GM12878 (cell line): ENCODE results near the gene MAB21L4.

Experiments used
- CHD4 ChIP-seq: fragments of 200-600 bp; sonication (generic); IDR thresholded peaks from 2 replicates; pipeline ENCODE4 v1.6.1; 2016; ENCODE audit warnings: mild to moderate bottlenecking
- E2F8 ChIP-seq: fragments of 450-650 bp; IDR thresholded peaks from 2 replicates; pipeline ENCODE4 v1.6.1; 2018; ENCODE audit warnings: mild to moderate bottlenecking, low read depth, moderate library complexity; ENCODE audit not compliant: partially characterized antibody
- EP300 ChIP-seq, 2 experiments: fragments of 150-350 bp in 1 of 2; IDR thresholded peaks; 2 replicates each; pipeline ENCODE4 v1.6.1; 2011 to 2012; ENCODE audit warnings: low read depth in 2 of 2, low read length in 2 of 2, borderline replicate concordance in 1 of 2, improper control_type of control experiment in 1 of 2, inconsistent platforms in 1 of 2; ENCODE audit not compliant: control insufficient read depth in 1 of 2
- ESRRA ChIP-seq: IDR thresholded peaks from 2 replicates; pipeline ENCODE4 v1.6.1; 2012; ENCODE audit warnings: mild to moderate bottlenecking, low read length, improper control_type of control experiment
- FOS ChIP-seq: IDR thresholded peaks from 3 replicates; pipeline ENCODE4 v1.6.1; 2011; ENCODE audit warnings: borderline replicate concordance; ENCODE audit not compliant: insufficient read length; ENCODE audit errors: extremely low read depth
- KDM1A ChIP-seq: fragments of 200-600 bp; sonication (generic); IDR thresholded peaks from 2 replicates; pipeline ENCODE4 v1.6.1; 2016; ENCODE audit warnings: borderline replicate concordance
- POLR2A ChIP-seq: IDR thresholded peaks from 2 replicates; pipeline ENCODE4 v1.6.1; 2011; ENCODE audit warnings: low read depth, mild to moderate bottlenecking, low read length
- POLR2AphosphoS5 ChIP-seq: IDR thresholded peaks from 2 replicates; pipeline ENCODE4 v1.6.1; 2011; ENCODE audit warnings: mild to moderate bottlenecking, low read length, inconsistent platforms
- RB1 ChIP-seq: fragments of 450-650 bp; formaldehyde crosslinking; IDR thresholded peaks from 2 replicates; pipeline ENCODE4 v1.6.1; 2017; ENCODE audit warnings: mild to moderate bottlenecking, borderline replicate concordance
- TCF12 ChIP-seq: IDR thresholded peaks from 2 replicates; pipeline ENCODE4 v1.6.1; 2011; ENCODE audit warnings: low read depth, mild to moderate bottlenecking, low read length
- WRNIP1 ChIP-seq: IDR thresholded peaks from 2 replicates; pipeline ENCODE4 v1.6.1; 2011; ENCODE audit warnings: low read depth, low read length, improper control_type of control experiment, borderline replicate concordance
- TF ChIP-seq, protein P1 (sequence below): IDR thresholded peaks from 2 replicates; pipeline ENCODE4 v1.6.1; 2012; ENCODE audit warnings: mild to moderate bottlenecking, low read depth, low read length
- TF ChIP-seq, protein P2 (sequence below), 3 experiments: IDR thresholded peaks in 2 of 3; conservative IDR thresholded peaks in 1 of 3; 2 replicates each; pipeline ENCODE4 v1.5.1; 2011; ENCODE audit warnings: low read depth in 3 of 3, low read length in 3 of 3, mild to moderate bottlenecking in 3 of 3, control low read depth in 2 of 3, moderate library complexity in 2 of 3, inconsistent platforms in 1 of 3, mixed read lengths in 1 of 3; ENCODE audit not compliant: control insufficient read depth in 2 of 3, insufficient read depth in 1 of 3; ENCODE audit errors: extremely low read depth in 1 of 3
- TF ChIP-seq, protein P3 (sequence below): IDR thresholded peaks from 2 replicates; pipeline ENCODE4 v1.6.1; 2012; ENCODE audit warnings: low read depth, low read length, improper control_type of control experiment

DNA sequence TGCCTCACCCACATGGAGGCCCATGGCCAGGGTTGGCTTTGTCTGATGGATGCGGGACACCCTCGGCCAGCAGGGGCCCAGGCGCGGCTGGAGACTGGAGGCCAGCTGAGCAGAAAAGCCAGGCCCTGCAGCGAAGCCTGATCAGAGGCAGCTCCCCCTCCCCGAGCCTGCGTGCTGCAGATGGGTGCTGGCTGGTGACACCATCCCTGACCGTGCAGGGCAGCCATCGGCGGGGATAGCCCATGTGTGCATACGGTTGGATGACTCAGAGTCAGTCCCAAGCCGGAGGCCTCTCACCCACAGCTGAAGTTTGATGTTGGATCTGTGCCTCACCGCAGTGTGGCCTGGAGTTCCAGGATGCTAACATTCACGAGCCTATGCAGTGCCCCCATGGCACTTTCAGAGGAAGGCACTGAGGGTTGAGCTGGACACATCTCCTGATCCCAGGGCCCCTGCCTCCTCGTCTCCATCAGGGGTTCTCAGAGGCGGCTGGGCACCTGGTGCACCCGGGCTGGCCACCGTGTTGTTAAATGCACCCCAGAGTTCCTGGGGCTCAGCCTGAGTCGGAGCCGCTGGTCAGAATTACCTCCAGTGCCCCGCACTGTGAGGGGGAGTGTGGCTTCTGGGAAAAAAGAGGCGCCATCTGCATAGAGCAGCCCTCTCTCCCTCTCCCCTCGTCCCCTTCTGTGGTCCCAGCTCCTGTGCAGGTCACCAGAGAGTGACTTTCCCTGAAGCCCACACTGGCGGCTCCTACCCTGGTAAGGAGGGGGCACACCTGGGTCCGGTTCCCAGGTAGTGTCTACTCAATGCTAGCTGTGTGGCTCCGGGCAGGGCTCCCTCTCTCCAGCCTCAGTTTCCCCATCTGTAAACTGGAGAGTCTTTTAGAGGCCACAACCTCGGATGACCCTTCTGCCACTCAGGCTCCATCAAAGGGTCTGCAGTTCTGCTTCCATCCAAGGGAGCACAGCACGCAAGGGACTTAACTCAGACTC is 56.5 kb downstream of the MAB21L4 start:
- TF ChIP-seq WRNIP1 = no peak
- TF ChIP-seq, protein P1, sequence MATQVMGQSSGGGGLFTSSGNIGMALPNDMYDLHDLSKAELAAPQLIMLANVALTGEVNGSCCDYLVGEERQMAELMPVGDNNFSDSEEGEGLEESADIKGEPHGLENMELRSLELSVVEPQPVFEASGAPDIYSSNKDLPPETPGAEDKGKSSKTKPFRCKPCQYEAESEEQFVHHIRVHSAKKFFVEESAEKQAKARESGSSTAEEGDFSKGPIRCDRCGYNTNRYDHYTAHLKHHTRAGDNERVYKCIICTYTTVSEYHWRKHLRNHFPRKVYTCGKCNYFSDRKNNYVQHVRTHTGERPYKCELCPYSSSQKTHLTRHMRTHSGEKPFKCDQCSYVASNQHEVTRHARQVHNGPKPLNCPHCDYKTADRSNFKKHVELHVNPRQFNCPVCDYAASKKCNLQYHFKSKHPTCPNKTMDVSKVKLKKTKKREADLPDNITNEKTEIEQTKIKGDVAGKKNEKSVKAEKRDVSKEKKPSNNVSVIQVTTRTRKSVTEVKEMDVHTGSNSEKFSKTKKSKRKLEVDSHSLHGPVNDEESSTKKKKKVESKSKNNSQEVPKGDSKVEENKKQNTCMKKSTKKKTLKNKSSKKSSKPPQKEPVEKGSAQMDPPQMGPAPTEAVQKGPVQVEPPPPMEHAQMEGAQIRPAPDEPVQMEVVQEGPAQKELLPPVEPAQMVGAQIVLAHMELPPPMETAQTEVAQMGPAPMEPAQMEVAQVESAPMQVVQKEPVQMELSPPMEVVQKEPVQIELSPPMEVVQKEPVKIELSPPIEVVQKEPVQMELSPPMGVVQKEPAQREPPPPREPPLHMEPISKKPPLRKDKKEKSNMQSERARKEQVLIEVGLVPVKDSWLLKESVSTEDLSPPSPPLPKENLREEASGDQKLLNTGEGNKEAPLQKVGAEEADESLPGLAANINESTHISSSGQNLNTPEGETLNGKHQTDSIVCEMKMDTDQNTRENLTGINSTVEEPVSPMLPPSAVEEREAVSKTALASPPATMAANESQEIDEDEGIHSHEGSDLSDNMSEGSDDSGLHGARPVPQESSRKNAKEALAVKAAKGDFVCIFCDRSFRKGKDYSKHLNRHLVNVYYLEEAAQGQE = no peak
- TF ChIP-seq, protein P2, sequence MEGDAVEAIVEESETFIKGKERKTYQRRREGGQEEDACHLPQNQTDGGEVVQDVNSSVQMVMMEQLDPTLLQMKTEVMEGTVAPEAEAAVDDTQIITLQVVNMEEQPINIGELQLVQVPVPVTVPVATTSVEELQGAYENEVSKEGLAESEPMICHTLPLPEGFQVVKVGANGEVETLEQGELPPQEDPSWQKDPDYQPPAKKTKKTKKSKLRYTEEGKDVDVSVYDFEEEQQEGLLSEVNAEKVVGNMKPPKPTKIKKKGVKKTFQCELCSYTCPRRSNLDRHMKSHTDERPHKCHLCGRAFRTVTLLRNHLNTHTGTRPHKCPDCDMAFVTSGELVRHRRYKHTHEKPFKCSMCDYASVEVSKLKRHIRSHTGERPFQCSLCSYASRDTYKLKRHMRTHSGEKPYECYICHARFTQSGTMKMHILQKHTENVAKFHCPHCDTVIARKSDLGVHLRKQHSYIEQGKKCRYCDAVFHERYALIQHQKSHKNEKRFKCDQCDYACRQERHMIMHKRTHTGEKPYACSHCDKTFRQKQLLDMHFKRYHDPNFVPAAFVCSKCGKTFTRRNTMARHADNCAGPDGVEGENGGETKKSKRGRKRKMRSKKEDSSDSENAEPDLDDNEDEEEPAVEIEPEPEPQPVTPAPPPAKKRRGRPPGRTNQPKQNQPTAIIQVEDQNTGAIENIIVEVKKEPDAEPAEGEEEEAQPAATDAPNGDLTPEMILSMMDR (IDR thresholded peaks at IDR 0.05 in 2 of 3, conservative IDR thresholded peaks at IDR 0.05 in 1 of 3; ENCODE audit: control insufficient read depth in 2 of 3, extremely low read depth in 1 of 3, insufficient read depth in 1 of 3, low read depth in 3 of 3, low read length in 3 of 3) = no peak
- no peak for TF ChIP-seq E2F8
- TF ChIP-seq POLR2AphosphoS5 = no peak
- TF ChIP-seq FOS = no peak
- no peak for TF ChIP-seq KDM1A
- no peak for TF ChIP-seq POLR2A
- TF ChIP-seq, protein P3, sequence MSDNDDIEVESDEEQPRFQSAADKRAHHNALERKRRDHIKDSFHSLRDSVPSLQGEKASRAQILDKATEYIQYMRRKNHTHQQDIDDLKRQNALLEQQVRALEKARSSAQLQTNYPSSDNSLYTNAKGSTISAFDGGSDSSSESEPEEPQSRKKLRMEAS = no peak
- no peak for TF ChIP-seq CHD4
- TF ChIP-seq ESRRA = no peak
- TF ChIP-seq RB1 = no peak
- TF ChIP-seq EP300 (IDR thresholded peaks at IDR 0.05; ENCODE audit: borderline replicate concordance in 1 of 2, control insufficient read depth in 1 of 2, low read depth in 2 of 2, low read length in 2 of 2) = no peak
- no peak for TF ChIP-seq TCF12
